Measurements from ENCODE around the gene ARID3B.

ARID3B gene

DNA sequence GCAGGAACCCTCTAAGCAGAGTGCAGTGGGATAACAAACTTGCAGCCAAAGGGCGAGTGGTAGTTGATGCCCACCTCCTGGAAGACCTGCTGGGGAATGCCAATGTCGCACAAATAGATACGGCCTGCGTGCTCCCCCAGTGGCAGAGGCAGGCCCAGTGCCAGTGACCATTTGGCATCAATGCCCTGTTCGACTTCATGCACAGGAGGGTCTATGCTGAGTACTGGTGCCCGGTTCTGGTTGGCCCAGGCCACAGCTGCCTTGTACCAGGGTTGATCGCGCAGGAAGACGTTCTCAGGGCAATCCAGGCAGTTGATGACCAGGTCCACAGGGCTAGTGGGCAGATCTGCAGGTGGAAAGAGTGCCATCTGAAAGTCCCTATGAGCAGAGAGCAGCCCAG lies 91.6 kb downstream of the ARID3B start:
- no peak for TF ChIP-seq CTCF (conservative IDR thresholded peaks at IDR 0.05; ENCODE audit: control insufficient read depth, insufficient read depth, low read depth, low read length)
- DNase-seq (ENCODE audit: low read depth) = no peak
- H3K4me3 ChIP-seq (ENCODE audit: control insufficient read depth, low read depth, low read length) = no peak overlapping the region

DNA sequence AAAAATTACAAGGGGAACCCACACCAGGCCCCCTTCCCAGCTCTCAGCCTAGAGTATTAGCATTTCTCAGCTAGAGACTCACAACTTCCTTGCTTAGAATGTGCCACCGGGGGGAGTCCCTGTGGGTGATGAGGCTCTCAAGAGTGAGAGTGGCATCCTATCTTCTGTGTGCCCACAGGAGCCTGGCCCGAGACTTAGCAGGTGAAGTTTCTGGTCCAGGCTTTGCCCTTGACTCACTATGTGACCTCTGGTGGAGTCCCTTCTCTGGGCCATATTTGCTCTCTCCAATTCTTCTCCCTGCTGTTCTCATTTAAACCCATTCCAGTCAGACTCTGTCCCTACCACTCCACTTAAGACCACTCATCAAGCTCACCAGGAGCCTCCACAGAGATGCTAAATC lies 92.8 kb downstream of the ARID3B start:
- TF ChIP-seq CTCF (conservative IDR thresholded peaks at IDR 0.05; ENCODE audit: control insufficient read depth, insufficient read depth, low read depth, low read length) = no peak
- no peak for DNase-seq (ENCODE audit: low read depth)
- H3K4me3 ChIP-seq (ENCODE audit: control insufficient read depth, low read depth, low read length) = no peak overlapping the region

DNA sequence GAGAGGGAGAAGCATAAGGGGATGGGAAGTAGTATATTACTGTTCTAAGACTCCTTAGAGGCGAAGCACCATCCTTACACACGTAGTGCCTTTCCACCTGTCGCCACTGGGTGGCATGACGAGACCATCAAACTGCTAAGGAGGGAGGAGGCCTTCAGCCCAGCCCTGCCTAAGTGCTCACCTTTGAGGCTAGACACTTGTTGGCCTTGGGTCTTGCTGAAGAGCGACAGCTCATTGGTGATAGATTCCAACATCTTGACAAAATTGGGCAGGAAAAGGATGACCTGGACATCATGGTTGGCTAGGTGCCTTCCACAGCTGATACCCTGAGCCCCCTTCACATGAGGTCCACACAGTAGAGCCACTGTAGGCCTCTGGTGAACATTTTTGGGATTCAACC lies 94.2 kb downstream of the ARID3B start:
- peak; percentile 67 for DNase-seq (ENCODE audit: low read depth)
- peak; percentile 93 for TF ChIP-seq CTCF (conservative IDR thresholded peaks at IDR 0.05; ENCODE audit: control insufficient read depth, insufficient read depth, low read depth, low read length)

DNA sequence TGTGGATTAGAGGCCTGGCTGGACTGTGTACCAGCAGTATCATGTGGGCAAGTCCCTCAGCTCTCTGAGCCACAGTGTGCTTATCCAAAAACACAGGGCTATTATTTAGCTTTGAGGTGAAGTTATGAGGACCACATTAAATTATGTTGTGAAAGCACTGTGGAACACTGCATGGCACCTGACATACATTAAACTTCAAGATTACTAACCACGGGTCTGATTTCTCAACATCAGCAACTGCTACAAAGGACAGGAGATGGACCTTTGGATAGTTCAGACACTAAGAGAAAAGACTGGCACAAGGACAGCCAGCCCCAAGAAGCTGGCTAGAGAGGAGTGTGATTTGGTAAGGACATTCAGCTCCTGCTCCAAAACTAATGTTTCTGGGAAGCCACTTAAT lies 96.0 kb downstream of the ARID3B start:
- TF ChIP-seq CTCF (conservative IDR thresholded peaks at IDR 0.05; ENCODE audit: control insufficient read depth, insufficient read depth, low read depth, low read length) = no peak
- DNase-seq (ENCODE audit: low read depth) = no peak
- H3K4me3 ChIP-seq (ENCODE audit: control insufficient read depth, low read depth, low read length) = no peak overlapping the region

More for the DNA sequence above, 94.2 kb downstream of the ARID3B start:
- H3K4me3 ChIP-seq (ENCODE audit: control insufficient read depth, low read depth, low read length) = no peak overlapping the region

DNA sequence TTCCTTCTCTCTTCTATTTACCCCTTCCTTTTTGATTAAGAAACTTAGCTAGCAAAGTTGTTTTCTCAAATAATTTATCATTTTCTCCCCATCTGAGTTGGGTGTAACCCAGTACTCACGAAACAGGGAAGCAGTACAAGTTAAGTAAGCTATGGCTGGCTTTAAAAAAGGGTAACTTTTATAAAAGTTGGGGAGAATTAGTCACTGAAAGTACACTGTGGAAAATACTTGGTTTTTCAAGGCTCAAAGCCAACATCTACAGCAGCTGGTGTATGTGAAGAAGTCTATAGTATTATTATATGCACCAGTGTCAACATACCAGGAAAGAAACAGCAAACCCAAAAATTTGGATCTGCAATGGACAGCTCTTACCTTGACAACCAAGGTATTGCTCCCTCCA lies 100.1 kb downstream of the ARID3B start:
- no peak for DNase-seq (ENCODE audit: low read depth)
- TF ChIP-seq CTCF (conservative IDR thresholded peaks at IDR 0.05; ENCODE audit: control insufficient read depth, insufficient read depth, low read depth, low read length) = no peak
- no peak overlapping the region for H3K4me3 ChIP-seq (ENCODE audit: control insufficient read depth, low read depth, low read length)

- no peak for TF ChIP-seq CTCF (conservative IDR thresholded peaks at IDR 0.05; ENCODE audit: control insufficient read depth, insufficient read depth, low read depth, low read length)
- no peak for DNase-seq (ENCODE audit: low read depth)
- H3K4me3 ChIP-seq (ENCODE audit: control insufficient read depth, low read depth, low read length) = no peak overlapping the region
Observed at GRCh38 chr15:74642348-74642733, 101.3 kb downstream of the ARID3B start.
